GM12892 (cell line): ENCODE results near the gene PUS10.

Experiments used
- POLR2A ChIP-seq: IDR thresholded peaks from 2 replicates; pipeline ENCODE4 v1.6.1; 2011; ENCODE audit warnings: low read depth, low read length, control low read depth
- POLR2AphosphoS5 ChIP-seq: IDR thresholded peaks from 2 replicates; pipeline ENCODE4 v1.6.1; 2011; ENCODE audit warnings: low read depth, low read length, control low read depth
- TAF1 ChIP-seq: IDR thresholded peaks from 2 replicates; pipeline ENCODE4 v1.6.1; 2011; ENCODE audit warnings: low read depth, mild to moderate bottlenecking, control low read depth, low read length, borderline replicate concordance

- TF ChIP-seq POLR2A (no peak), POLR2AphosphoS5 (no peak), TAF1 (no peak)
Observed at GRCh38 chr2:61042807-61043206, 24.8 kb upstream of the PUS10 start.
